ENCODE measurements around the gene PCYT2.

Gene PCYT2

DNA sequence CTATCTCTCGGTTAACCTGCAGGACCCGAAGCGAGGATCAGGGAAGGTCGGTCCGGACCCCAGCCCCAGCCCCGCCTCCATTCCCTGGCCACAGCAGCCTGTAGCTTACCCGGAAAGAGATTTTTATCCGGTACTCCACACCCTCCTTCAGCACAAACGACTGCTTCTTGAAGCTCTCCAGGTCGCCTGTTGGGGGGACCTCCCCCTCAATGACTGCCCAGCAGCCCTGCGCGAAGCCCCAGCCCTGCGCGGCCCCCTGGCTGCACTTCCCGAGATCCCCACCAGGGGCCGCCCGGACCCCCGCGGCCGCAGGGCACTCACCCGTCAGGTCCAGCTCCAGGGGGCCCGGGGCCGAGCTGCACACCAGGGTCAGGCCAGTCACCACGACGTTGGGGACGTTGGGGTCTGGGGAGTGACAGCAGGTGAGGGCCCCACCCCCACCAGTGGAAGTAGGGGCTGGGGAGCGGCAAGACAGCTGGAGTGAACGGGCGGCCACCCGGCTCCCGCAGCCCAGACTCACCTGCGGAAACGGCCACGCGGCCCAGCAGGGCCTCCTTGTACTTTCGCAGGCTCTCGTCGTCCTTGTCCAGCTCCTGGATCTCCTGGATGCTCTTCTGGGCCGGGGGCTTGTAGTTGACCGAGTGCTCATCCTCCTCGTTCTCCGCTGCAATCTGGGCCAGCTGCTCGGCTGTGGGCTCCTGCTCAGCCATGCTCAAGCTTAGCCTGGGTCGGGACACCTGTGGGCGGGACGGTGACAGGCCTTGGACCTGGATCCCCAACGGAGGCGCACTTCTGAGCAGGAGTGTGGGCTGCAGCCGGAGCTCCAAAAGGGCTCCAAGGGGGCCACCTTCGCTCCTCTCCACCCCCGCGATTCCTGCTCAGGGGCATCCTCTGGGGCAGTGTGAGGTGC lies 41.7 kb downstream of the PCYT2 start:
- DNase-seq = no peak

DNA sequence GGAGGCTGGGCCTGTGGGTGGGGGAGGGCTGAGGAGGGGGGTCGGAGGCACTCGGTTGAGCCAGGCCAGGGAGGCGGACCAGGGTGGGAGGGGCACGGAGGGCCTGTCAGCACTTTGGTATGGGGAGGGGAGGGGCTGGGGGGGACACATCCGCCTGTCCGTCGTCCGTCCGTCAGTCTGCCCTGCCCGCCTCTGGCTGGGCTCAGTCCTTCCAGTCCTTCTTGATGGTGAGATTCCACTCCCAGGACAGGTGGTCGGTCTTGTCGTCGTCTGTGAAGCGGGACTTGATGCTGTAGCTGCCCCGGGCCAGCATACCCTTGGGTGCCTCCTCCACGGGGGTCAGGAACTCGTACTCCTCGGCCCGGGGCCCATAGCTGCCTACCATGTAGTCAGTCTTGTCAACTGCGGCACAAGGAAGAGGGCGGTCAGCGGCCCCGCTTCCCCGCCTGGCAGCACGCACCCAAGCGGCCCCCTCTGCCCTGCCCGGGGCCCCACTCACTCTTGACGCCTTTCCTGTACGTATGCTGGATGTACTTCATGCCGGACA lies 42.5 kb downstream of the PCYT2 start:
- DNase-seq = no peak

DNA sequence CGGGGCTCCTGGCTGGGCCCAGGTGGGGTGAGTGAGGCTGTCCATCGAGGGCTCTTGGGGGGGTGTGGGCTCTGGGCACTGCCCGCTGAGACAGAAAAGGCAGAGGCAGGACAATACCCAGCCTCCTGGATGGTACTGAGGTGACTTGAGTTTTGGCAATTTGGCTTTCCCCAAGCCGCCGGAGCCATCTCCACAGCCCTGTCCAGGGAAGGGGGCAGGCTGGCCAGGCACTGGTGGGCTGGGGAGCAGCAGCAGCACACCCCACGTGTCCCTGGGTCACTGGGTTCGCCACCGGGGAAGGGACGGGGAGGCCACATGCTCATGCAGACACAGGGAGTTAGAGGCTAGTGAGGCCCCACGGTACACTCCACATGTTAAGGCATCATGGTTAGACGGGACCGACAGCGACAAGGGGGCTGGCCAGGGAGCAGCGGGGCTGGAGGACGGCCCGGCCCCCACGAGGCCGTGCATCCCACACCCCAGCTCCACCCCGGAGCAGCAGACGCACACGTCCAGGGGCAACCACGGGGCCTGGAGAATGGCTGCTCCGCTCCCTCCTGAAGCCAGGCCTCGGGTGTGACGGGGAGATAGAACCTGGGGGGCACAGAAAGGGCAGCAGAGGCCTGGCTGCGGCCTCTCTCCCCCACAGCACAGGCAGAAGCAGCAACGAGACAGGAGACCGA lies 43.1 kb downstream of the PCYT2 start:
- no peak for DNase-seq

DNA sequence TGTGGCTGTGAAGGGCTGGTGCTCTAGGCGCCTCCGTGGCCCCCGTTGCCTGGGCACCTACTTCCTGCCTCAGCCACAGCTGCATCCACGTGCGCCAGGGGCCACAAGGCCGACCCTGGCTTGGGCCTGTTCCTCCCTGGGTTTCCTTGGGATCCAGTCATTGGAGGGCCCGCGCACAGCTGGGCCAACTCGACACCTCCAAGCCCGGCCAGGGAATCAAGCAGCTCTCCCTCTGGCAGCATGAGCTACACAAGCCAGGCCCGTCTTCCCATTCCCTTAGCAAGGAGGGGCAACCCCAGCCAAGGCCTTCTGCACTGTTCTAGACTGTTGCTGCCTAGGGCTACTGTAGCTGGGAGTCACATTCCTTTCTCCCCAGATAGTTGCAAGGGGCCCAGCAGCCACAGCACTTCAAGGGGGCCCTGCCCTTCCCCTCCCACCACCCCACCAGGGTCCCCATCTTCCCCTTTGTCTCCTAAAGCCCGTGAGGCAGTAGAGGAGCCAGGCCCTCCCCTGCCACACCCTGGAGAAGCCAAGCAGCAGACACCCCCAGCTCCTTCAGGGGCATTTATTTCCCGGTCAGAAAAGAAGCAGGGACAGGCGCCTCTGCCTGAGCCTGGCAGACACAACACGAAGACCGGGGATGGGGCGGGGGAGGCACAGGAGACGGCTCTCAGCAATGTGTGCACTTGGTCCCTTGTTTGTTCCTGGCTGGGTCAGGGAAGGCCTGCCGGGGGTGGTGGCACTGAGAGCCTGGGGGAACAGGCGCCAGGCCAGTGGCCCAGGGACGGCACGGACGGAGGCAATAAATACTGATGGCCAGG lies 43.8 kb downstream of the PCYT2 start:
- no peak for DNase-seq

DNA sequence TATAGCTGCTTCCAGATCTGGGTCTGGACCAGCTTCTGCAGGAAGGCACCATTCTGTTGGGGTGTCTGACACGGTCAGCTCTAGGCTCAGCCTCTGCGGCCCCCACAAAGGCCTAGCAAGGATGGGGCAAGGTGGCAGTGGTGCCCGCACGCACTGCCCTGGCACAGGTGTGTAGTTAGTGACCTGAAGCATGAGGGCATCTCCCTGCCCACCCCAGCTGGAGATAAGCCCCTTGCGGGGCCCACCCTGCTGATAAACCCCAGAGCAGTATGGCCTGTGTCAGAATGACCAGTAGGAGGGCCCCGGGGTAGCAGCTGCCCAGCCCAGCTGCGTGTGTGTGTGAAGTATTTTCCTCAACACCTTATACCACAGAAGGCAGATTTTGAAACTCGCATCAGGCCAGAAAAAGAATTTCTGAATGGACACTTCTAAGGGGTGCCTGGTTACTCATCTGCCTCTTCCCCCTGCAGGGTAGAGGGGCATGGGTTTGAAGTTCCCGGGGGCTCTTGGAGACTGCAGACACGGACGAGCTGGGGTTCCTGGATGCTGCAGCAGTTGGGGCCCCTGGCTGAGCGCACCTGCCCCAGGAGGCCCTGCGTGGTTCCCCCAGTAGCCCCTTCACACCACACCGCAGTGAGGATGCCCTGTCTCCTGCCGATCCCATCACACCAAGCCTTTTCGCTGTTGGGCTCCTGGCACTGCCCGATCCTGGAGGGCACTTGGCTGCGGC lies 44.6 kb downstream of the PCYT2 start:
- no peak for DNase-seq

DNA sequence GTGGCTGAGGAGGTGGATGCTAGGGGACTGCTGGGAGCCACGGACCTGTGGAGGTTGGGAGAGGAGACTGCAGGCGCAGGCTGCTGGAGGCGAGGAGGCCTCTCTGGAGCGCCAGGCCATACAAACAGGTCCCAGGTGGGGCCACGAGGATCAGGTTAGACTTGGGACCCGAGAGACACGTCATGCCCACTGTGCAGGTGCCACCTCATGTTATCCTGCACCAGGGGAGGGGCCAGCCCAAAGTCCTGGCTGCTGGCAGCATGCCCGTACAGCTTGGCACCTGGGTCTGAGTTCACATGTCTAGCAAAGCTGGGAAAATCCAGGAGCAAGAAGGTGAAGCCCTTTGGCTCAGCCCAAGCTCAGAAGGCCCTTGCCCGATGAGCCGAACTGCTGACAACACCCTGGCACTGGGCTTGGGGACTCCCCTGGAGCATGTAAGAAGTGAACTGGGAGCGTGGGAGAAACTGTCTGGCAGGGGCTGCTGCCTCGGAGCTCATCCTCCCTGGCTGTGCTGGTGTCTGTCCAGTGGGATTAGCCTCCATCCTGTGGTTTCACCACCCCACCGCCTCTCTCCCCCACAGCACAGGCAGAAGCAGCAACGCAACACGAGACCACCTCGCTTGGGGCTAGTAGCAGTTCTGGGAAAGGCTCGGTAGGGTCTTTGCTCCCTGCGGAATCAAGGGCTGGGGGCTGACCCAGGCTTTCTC lies 45.3 kb downstream of the PCYT2 start:
- DNase-seq = no peak

DNA sequence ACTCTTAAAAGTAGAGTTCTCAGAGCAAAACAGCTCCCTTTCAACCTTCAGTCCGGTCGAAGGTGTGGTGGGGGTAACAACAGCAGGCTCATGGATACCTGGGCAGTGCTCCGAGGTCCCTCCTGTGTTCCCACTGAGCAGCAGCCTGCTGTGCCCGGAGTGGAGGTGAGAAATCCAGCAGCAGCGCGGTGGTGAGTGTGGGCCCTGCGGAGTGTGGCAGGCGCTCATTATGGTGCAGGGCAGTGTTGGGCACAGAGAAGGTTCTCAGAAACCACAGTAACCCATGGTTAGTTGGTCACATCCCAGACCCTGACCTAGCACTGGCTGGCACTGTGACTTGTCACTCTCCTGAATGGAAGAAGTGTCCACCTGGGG lies 45.9 kb downstream of the PCYT2 start:
- DNase-seq = no peak

DNA sequence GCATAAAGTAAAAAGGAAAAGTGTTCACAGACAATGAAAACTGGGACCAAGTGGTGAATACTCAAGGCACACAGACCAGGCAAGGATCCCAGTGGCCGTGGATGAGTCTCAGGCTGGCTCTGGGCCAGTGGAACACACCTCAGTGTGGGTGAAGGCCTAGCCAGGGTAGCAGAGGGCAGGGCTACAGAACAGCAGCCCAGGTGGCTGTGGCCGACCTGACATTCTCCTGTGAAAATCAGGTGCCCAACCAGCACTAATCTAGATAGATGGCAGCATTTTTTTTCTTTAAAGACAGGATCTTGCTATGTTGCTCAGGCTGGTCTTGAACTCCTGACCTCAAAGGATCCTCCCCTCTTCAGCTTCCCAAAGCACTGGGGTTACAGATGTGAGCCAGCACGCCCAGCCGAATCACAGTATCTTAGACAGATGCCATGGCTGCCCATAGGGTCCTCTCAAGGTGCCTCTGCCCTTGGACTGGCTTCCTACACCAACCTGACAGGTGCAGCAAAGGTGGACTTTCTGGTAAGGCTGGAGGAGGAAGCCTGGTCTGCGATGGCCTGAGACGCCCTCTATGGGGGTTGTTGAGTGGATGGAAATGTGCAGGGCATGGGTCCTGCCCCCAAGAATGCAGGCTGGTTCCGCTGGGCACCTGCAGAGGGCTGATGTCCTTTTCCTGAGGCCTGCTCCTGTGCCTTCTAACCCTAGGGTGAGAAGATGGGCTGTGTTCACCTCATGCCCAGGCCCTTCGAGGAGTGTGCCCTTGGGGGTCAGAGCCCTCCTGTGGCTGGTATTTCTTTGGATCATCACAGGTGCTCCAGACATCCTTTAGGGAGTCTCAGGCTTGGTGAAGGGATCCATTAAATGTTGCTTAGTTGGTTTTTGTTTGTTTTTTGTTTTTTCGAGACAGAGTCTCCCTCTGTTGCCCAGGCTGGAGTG lies 47.1 kb downstream of the PCYT2 start:
- no peak for DNase-seq

DNA sequence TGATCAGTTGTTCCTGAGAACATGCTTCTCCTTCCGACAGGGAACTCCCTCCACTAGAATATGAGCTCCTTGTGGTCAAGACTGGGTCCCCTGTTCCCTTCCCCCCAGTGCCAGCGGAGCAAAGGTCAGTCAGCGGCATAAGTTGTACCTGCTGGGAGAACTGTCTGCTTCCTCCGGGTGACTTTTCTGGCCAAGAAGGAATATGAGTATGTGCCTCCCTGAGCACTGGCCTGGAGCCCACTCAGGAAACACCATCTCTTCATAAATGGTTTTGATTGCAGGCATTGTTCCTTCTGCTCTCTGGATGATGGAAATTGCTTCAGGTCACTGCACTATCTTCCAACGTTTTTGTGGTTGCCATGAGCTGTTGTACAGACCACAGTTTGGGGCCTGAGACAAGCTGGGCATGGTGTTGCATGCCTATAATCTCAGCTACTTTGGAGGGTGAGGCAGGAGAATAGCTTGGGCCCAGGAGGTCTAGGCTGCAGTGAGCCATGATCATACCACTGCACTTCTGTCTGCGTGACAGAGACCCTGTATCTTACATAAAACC lies 48.0 kb downstream of the PCYT2 start:
- DNase-seq = no peak

DNA sequence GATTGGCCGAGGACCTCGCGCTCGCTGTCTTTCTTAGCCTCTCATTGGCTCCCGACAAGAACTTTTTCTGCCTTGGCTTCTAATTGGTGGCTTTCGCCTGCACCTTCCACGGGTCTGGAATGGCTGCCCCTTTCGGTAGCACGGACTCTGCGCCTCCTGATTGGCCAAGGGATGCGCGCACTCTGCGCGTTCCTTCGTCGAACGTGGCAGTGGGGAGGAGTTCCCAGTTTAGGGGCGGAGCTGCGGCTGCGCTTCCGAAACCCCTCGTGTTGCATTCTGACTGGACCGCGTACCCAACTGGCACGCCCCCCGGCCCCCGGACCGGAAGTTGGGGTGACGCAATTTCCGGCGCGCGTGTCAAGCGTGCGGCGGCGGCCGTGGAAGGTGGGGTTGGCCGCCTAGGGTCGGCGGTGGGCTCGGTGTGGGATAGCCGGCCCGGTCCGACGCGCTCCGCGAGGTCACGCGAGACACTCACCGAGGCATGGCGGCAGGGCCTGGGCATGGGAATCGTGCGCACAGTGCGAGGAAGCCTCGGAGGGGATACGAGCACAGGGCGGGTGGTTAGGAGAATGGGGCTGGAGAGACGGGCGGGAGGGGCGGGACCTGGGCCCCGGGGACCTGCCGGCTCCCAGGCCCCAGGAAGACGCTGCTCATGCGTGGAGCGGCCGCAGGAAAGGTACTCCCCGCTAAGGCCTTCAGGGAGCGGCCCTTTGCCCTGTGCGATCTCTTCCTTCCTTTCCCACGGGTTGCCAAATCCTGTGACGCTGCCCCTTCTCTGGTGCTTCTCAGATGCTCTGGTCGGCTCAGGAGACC lies 50.2 kb downstream of the PCYT2 start:
- peak; percentile 100 for DNase-seq

DNA sequence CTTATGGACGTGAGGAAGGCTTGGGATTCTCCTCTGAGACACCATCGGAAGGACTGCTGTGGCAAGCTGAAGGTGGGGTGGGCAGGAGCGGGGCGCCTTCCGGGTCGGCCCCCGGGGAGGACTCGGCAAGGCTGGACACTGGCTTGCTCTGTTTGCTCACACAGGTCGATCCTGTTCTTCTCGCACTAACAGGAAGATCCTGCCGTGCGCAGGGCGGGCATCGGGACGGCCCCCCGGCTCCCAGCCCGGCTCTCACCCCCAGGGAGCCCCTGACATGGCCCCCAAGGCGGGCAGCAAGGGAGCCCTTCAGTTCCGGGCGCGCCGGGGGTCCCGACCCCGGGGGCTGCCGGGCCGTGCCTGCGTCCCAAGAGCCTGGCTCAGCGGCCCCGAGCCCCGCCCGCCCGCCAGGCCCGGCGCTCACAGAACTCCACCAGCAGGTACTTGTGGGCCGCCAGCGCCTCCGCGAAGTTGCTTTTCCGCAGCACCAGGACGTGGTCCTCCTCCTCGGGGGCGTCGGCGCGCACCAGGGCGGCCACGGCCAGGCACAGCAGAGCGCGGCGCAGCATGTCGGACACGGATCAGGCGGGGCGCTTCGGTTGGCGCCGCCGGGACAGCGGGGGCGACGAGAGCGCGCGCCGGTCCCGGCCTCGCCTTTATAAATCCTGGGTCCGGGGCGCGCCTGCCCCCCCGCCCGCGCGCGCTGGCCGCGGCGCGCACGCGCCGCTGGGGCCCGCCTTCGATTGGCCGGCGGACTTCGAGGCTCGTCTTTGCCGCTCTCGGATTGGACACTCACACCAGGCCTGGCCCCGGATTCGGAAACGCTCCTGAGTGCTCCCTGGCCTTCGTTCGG lies 51.1 kb downstream of the PCYT2 start, which contains the start of gene P4HB:
TSS of gene P4HB (minus strand) at position 630 of the 850 bp plus-strand sequence. CDS start at position 566, 64 bp downstream.
- no peak for DNase-seq

DNA sequence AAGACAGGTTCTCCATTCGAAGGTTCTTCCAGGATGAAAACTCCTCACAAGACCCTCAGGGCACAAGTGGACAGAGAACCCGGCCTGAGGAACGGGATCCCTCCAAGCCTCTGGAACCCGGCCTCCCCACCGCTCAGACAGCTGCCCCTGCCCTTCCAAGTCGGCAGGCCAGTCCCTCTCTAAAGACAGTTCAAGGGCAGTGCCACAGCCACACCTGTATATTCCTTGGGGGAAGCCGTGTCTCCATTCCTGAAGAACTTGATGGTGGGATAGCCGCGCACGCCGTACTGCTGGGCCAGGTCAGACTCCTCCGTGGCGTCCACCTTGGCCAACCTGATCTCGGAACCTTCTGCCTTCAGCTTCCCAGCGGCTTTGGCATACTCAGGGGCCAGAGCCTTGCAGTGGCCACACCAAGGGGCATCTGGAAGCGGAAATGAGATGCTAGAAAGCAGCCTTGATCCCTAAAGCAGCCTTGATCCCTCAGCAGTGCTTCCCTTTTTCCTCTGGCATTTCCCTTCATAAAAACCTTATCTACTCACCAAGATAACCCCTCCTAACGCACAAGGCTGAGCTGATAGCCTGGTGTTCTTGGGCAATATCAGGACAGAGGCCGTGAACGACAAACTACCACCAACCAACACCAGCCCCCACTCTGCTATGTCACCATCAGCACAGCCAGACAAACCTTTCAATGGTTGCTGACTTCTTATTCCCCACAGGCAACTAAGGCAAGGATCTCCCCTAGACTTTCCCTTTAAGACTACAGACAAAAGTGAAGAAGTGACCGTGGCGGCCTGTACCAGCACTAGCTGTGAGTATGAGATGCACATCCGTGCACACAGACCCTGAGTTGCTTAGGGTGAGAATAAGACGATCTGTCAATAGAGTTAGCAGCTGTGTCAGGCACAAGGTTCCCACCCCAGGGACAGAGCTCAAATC lies 52.0 kb downstream of the PCYT2 start:
- no peak for DNase-seq

DNA sequence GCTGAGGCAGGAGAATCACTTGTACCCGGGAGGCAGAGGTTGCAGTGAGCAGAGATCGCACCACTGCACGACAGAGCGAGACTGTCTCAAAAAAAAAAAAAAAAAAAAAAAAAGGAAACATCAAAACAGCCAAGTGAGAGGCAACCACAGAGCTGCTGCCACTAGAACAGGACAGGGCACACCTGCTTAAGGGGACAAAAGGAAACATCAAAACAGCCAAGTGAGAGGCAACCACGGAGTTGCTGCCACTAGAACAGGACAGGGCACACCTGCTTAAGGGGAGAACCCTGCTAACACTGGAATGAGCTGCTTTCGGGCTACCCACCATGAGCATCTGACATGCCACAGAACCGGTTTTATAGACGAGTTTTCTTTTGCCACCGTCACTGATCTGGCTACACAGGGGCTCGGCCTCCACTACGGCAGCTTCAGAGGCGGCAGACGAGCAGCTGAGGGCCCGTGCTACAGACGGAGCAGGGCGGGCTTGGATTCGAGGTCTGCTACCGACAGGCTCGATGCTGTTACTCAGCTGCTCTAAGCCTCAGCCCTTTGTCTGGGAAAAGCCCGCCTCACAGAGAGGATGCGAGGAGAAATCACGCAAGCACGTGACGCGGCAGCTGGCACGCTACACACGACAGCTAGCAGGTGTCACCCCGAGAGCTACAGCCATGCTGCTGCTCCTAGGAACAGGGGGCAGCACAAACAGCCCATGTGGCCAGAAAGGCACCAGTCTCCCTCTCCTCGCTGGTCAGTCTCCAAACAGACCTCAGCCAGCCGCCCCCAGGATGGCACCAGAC lies 52.8 kb downstream of the PCYT2 start:
- no peak for DNase-seq

DNA sequence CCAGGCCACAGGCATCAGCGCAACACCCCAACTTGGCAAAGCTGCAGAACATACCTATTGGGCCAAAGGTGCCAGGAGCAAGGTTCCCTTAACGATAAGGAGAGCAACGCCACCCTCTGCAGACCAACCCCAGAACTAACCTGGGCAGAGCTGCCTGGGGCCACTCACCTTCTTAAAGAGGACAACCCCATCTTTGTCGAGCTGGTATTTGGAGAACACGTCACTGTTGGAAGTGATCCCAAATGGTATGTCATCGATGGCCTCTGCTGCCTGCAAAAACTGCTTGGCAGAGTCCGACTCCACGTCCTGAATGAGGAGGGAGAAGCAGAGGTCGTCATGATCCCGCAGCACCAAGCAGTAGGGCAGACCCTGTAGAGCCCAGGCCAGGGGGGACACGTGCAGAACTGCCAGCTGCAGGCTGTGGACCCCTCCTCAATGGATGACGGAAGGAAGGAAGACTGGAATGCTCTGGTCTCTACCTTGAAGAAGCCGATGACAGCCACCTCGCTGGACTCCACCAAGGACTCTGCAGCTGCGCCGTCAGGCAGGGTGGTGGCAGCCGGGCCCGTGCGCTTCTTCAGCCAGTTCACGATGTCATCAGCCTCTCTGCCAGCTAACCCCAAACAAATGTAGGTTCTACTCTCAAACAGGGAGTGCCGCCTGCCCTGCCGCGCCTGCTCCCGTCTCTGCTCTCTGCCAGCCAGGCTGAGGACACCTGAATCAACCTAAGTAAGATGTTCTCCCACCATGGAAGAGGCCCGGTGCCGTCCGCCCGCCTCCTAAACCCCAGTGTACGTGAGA lies 56.0 kb downstream of the PCYT2 start:
- no peak for DNase-seq

DNA sequence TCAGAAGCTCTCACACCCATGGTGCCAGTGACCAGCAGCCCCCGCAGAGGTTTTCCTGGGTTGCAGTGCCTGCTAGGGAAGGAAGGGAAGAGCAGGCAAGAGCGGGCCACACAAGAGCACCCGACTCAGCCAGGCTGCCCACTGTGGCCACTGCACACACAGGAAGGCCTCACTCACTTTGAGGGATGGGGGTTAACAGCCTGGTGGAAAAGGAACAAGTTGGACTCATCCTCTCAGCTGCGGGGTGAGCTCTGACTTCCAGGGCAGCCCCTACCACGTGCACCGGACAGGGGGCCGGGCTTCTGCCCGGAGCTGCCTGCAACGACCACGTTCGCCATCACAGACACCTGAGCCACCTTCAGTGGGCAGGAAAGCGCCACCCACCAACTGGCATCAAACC lies 59.0 kb downstream of the PCYT2 start:
- no peak for DNase-seq
